A549 treated with dexamethasone at 1 μM for 4 hours (cell line): ENCODE data around the gene SF3B2. TPM values are rescaled to one million over a fixed set of nuclear protein-coding genes. Genes with fewer than 3 reads are reported as not detected.

Experiments
- total RNA-seq: library from RNA; stranded (reverse); fragments of 200-300 nt; extraction: Qiagen RNA extraction; gene quantifications from 5 replicates; pipeline ENCODE4 v1.2.3, GENCODE V29; 2022

Gene SF3B2, protein sequence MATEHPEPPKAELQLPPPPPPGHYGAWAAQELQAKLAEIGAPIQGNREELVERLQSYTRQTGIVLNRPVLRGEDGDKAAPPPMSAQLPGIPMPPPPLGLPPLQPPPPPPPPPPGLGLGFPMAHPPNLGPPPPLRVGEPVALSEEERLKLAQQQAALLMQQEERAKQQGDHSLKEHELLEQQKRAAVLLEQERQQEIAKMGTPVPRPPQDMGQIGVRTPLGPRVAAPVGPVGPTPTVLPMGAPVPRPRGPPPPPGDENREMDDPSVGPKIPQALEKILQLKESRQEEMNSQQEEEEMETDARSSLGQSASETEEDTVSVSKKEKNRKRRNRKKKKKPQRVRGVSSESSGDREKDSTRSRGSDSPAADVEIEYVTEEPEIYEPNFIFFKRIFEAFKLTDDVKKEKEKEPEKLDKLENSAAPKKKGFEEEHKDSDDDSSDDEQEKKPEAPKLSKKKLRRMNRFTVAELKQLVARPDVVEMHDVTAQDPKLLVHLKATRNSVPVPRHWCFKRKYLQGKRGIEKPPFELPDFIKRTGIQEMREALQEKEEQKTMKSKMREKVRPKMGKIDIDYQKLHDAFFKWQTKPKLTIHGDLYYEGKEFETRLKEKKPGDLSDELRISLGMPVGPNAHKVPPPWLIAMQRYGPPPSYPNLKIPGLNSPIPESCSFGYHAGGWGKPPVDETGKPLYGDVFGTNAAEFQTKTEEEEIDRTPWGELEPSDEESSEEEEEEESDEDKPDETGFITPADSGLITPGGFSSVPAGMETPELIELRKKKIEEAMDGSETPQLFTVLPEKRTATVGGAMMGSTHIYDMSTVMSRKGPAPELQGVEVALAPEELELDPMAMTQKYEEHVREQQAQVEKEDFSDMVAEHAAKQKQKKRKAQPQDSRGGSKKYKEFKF
- total RNA-seq: 175 to 193 TPM (median 190 TPM) in 5 replicates

DNA sequence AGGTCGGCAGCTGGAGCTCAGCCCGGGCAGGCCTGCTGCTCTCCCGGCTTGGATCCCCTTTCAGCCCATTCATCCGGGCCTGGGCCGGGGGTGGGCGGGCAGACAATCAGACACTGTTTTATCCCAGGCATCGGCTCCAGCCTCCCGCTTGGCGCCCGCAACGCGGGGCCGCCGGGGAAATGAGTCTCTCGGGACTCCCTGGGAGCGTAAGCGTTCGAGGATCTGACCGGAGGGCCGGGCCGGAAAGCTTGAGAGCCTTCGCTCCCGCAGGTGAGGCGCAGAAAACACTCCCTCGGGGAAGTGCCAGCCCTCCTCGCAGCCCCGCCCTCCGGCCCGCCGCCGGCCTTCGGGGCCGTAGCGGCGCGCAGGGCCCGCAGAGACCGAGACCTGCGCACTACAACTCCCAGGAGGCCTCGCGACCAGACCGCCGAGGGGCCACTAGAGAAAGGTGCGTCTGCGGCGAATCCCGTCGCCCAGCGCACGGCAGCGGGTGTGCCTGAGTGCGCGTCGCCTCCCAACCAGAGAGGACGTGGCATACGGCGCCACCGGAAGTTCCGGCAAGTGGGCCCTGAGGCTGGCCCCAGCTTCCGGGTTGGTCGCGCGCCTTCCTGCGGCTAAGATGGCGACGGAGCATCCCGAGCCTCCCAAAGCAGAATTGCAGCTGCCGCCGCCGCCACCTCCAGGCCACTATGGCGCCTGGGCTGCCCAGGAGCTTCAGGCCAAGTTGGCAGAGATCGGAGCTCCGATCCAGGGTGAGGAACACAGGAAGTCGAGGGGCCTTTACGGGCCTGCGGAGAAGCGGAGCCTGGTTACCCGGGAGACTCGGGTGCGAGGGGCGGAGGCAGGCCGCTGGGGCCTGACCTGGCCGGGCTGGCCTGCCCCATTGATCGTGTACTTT lies at the start of gene SF3B2:
TSS of gene SF3B2 (plus strand) at position 599 of the 898 bp plus-strand sequence. CDS start at position 620, 21 bp downstream.

DNA sequence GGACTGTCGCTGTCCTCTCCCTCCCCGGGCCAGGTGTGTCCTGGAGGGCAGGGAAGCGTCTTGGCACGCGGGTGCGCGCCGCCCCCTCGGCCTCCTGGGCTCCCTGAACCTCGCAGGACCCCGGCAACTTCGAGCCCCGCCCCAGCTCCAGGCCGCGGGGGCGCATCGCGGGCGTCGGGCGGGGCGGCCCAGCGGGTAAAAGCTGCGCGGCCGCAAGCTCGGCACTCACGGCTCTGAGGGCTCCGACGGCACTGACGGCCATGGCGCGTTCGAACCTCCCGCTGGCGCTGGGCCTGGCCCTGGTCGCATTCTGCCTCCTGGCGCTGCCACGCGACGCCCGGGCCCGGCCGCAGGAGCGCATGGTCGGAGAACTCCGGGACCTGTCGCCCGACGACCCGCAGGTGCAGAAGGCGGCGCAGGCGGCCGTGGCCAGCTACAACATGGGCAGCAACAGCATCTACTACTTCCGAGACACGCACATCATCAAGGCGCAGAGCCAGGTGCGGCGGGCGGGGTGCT lies 40.3 kb upstream of the SF3B2 start, which contains the start of gene CST6:
TSS of gene CST6 (plus strand) at position 224 of the 519 bp plus-strand sequence. CDS start at position 261, 37 bp downstream.

DNA sequence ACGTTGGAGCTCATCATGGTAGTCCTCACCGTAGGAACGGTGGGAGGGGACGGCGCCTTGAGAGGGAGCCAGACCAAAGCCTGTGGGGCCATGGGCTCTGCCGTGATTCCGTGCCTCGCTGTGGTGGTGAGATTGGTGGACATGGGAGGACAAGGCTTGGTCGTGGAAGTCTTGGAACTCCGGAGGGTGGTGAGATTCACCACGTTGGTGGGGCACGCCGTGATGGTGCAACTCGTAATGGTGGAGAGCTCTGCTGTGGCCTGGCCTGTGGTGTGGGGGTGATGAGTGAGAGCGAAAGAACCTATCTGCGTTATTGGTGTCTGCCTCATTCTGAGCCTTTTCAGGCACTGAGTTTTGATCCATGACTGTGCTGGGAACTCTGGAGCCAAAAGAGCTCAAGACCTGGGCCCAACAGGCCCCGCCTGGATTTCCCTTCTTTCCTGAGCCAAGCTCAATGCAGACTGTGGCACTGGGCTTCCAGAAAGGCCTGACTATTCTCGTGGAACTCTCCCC lies 26.1 kb upstream of the SF3B2 start, which contains the start of gene CATSPER1:
TSS of gene CATSPER1 (minus strand) at position 463 of the 513 bp plus-strand sequence. CDS start at position 363, 100 bp downstream.

DNA sequence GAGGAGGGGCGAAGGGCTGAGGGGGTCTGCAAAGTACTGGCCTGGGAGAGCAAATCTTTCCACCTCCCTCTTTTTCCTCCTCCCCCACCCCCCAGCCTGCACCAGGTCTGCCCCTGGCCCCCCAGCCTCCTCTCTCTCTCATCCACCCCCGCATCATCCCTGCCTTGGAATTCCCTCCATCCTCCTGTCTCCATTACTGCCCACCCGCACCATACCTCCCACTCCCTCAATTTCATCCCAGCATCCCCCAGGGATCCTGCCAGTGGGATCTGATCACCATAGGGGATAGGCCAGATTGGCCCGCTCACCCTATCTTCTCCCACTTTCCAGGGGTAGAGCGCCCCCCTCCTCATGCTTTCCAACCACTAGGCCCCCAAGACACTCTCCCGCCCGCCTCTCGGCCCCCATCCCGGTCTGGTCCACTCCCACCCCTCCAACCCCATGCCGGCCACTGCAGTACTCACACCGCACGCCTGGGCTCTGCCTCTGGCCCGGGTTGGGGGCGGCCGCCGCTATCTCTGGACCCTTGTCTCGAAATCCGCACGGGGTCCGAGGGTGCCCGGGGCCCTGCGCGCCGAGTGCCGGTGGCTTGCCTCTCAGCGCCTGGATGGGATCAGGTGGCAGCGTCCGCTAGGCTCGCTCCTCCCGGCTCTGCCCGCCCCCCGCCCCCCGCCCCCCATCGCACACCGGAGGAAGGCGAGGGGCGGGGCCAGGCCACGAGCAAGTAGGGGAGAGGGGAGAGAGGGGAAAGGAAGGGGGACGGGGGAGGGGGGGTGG lies 3.4 kb upstream of the SF3B2 start, which contains the start of gene GAL3ST3:
TSS of gene GAL3ST3 (minus strand) at position 615 of the 777 bp plus-strand sequence. CDS start 3,746 bp downstream, outside the sequence.

DNA sequence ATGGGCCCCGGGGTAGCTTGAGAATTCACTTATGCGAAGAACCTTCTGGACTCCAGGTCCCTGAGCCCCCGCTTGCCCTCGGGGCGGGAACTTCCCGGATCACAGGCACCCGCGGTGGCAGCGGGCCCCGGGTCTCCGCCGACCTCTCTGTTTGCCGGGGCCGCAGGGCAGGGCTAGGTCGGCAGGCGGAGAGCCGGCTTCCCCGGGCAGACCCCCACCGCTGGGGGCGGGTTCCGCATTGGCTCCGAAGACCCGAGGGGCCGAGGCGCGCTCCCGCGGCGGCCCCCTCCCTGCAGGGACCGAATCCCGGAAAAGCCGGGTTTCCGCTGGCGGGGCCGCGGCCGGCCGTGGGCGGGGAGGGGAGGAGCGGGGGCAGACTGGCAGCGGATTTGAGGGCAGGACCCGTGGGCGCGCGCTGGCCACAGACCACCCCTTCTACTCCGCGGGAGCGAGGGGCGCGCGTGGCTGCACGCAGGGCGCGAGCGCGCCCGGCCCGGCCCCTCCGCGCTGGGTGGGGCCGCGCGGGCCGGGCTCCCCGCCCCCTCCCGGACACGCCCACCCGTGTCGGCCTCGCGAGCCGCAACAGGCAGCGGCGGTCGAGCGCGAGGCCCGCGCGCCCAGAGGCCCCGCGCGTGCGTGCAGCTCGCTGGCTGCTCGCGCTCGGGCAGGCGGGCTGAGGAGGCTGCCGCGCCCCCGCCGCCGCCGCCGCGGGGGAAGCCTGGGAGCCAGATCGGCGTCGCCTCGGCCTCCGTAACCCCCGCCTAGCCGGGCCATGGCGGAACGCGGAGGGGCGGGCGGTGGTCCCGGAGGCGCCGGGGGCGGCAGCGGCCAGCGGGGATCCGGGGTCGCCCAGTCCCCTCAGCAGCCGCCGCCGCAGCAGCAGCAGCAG lies 17.8 kb downstream of the SF3B2 start, which contains the start of gene PACS1:
TSS of gene PACS1 (plus strand) at position 558 of the 889 bp plus-strand sequence. CDS start at position 773, 215 bp downstream.

Other genes with a start within 250 kb of the SF3B2 start
- 0.03 to 0.08 TPM (median 0.04 TPM) in 3 of 5 replicates, not detected in the others for gene SNX32, start 218.4 kb upstream of the SF3B2 start, total RNA-seq
- gene CFL1, start 194.2 kb upstream of the SF3B2 start, total RNA-seq: 2,038 to 2,379 TPM (median 2,208 TPM) in 5 replicates
- gene MUS81, start 191.9 kb upstream of the SF3B2 start, total RNA-seq: 22.6 to 34.8 TPM (median 32.1 TPM) in 5 replicates
- gene EFEMP2, start 179.6 kb upstream of the SF3B2 start, total RNA-seq: 0.21 to 1.0 TPM (median 0.78 TPM) in 5 replicates
- gene CTSW, start 172.5 kb upstream of the SF3B2 start, total RNA-seq: 0.07 to 0.15 TPM in 2 of 5 replicates, not detected in the others
- 68.8 to 91.4 TPM (median 86.2 TPM) in 5 replicates for gene FIBP, start 163.9 kb upstream of the SF3B2 start, total RNA-seq
- gene CCDC85B, start 161.7 kb upstream of the SF3B2 start, total RNA-seq: 20.6 to 40.4 TPM (median 35.5 TPM) in 5 replicates
- gene FOSL1, start 152.0 kb upstream of the SF3B2 start, total RNA-seq: 101 to 162 TPM (median 128 TPM) in 5 replicates
- gene C11orf68, start 133.3 kb upstream of the SF3B2 start, total RNA-seq: 27.5 to 41.8 TPM (median 38.7 TPM) in 5 replicates
- gene DRAP1, start 132.9 kb upstream of the SF3B2 start, total RNA-seq: 168 to 287 TPM (median 230 TPM) in 5 replicates
- not detected in 5 replicates for gene TSGA10IP, start 106.9 kb upstream of the SF3B2 start, total RNA-seq
- 46.1 to 70.0 TPM (median 66.5 TPM) in 5 replicates for gene SART1, start 90.6 kb upstream of the SF3B2 start, total RNA-seq
- 39.5 to 47.3 TPM (median 42.0 TPM) in 5 replicates for gene EIF1AD, start 50.2 kb upstream of the SF3B2 start, total RNA-seq
- 383 to 500 TPM (median 463 TPM) in 5 replicates for gene BANF1, start 49.9 kb upstream of the SF3B2 start, total RNA-seq
- not detected in 5 replicates for gene CST6, start 40.4 kb upstream of the SF3B2 start, total RNA-seq
- gene CATSPER1, start 25.9 kb upstream of the SF3B2 start, total RNA-seq: 0.61 to 0.99 TPM (median 0.95 TPM) in 5 replicates
- not detected in 5 replicates for gene GAL3ST3, start 3.2 kb upstream of the SF3B2 start, total RNA-seq
- 61.9 to 105 TPM (median 92.3 TPM) in 5 replicates for gene PACS1, start 17.9 kb downstream of the SF3B2 start, total RNA-seq
- 31.6 to 50.9 TPM (median 48.2 TPM) in 5 replicates for gene KLC2, start 205.3 kb downstream of the SF3B2 start, total RNA-seq
- gene RAB1B, start 216.3 kb downstream of the SF3B2 start, total RNA-seq: 120 to 159 TPM (median 153 TPM) in 5 replicates
- gene CNIH2, start 225.8 kb downstream of the SF3B2 start, total RNA-seq: 1.3 to 2.9 TPM (median 2.5 TPM) in 5 replicates
- gene YIF1A, start 236.8 kb downstream of the SF3B2 start, total RNA-seq: 90.1 to 113 TPM (median 106 TPM) in 5 replicates
- 2.0 to 3.8 TPM (median 3.5 TPM) in 5 replicates for gene TMEM151A, start 239.5 kb downstream of the SF3B2 start, total RNA-seq